HG02938 (cell line): ENCODE results near the gene CNOT11.

Source experiments
- ATAC-seq: cut with Tn5 transposase; IDR thresholded peaks from one replicate; pipeline ENCODE4 v1.9.1; 2021; ENCODE audit warnings: mild to moderate bottlenecking, moderate library complexity; ENCODE audit not compliant: unreplicated experiment

The CNOT11 gene

DNA sequence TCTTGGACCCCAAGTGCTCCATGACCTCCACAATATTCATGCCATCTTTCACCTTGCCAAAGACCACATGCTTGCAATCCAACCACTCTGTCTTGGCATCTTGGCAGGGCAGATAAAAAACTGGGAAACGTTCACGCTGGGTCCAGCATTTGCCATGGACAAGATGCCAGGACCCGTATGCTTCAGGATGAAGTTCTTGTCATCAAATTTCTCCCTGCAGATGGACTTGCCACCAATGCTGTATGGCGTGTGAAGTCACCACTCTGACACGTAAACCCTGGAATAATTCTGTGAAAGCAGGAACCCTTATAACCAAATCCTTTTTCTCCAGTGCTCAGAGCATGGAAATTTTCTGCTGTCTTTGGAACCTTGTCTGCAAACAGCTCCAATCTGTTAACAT is 21.5 kb downstream of the CNOT11 start:
- ATAC-seq, result no peak

DNA sequence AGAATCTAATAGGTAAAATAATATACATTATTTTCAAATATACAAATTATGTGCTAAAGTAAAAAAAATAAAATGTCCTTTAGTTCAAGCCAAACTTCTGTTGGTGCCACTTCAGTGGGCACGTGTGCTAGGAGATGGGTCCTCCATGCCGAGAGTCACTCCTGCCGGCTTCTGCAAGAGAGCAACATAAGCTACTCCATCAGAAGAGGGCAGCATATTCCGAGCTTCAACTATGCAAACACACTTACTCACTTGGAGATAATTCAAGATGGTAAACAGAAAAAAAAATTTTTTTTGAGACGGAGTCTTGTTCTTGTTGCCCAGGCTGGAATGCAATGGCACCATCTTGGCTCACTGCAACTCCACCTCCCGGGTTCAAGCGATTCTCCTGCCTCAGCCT is 24.4 kb downstream of the CNOT11 start:
- ATAC-seq, result no peak

DNA sequence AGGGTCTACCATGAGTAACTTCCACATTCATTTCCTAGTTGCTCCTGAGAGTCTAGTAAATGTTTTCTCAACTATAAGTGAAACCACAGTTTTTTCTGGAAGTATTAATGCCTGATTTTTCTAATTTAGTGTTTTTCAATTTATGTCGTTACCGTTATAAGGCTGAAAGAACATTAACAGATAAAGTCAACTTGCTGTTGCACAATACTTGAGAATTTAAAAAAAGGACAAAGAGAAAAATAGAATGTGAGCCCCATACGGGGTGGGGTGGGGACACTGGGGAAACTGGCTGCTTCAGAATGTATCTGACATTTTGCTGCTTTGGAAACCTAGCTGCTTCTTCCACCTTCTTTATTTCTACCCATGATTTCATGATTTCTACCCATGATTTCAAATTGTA is 26.2 kb downstream of the CNOT11 start:
- no peak for ATAC-seq

DNA sequence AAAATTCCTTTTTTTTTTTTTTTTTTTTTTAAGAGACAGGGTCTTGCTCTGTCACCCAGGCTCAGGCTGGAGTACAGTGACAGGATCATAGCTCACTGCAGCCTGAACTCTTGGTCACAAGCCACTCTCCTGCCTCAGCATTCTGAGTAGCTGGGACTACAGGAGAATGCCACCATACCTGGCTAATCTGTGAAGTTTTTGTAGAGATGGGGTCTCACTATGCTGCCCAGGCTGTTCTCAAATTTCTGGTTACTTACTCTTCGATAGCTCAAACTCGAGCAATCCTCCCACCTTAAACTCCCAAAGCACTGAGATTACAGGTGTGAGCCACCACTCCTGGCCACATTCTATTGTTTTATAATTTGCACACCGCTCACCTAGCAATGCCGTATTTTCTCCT is 28.8 kb downstream of the CNOT11 start:
- ATAC-seq, result no peak

DNA sequence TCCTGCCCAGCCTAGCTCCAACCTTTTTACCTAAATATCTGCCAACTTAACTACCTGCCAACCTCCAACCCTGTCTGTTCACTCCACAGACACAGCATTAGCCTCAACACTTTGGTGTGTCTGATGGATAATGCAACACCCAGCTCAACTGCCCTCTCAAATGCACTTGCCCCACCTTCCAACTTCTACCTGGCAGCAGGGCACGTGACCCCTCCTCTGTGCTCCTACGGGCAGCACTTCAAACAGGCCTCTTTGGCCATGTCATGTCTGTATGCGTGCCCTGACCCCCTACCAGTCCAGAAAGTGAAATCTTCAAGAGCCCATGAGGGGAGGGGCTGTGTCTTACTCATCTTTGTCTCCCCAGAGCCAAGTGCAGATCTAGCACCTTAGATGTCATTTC is 30.3 kb downstream of the CNOT11 start:
- no peak for ATAC-seq

DNA sequence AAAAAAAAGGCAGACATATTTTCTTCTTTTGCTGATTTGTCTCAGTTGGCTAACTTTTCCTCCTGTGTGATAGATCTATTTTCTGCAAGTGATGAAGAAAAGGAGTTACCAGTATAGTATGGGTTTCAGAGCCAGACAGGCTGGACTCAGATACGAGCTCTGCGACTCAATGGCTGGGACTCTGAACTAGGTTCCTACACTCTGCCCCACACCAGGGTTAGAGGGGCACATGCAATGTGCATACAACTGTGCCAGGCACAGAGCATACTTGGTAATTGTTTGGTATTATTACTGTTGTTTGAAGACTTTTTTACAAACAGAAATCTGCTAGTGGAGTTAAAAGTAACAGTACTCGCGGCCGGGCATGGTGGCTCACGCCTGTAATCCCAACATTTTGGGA is 34.0 kb downstream of the CNOT11 start:
- no peak for ATAC-seq

DNA sequence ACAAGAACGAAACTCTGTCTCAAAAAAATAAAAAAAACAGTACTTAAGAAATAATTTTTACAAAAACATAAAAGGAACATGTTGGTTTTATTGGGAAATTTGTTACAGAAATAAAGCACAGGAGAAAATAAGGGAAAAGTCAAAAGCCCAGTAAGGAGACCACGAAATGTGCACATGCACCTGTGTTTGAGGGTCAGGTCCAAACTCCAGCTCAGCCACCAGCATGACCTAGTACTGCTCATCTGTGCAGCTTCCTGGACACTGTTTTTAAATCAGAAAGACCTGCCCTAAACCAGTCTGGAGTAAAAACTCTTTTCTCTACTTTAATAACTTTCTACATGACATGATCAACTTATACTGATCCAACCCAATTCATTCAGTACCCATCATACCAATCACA is 34.6 kb downstream of the CNOT11 start:
- no peak for ATAC-seq

DNA sequence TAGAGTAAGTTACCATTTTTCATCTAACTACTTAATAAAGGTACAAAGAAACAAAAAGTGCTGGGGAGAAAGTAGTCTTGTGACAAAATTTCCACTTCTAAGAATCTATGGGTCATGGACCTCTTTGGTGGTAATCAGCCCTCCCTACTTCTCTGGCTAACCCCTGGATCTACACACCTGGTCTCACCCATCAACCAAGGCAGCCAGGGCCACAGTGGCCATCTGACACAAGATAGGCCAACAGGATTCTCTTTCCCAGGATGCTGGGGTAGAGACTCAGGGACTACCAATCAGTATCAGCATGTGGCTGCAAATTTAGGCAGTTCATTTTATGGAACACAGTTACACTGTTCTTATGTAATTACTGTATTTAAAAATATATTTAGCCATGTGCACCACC is 38.0 kb downstream of the CNOT11 start:
- ATAC-seq, result no peak

DNA sequence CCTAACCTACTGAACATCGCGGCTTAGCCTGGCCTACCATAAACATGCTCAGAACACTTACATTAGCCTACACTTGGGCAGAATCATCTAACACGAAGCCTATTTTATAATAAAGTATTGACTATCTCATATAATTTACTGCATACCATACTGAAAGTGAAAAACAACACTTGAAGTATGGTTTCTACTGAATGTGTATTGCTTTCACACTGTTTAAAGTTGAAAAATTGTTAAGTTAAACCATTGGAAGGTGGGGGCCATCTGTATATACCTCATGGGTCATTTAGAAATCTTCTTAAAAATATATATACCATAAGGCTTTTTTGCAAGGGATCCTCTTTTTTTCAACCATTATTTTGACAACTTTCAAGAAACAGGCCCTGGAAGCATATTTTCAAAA is 39.3 kb downstream of the CNOT11 start:
- no peak for ATAC-seq

DNA sequence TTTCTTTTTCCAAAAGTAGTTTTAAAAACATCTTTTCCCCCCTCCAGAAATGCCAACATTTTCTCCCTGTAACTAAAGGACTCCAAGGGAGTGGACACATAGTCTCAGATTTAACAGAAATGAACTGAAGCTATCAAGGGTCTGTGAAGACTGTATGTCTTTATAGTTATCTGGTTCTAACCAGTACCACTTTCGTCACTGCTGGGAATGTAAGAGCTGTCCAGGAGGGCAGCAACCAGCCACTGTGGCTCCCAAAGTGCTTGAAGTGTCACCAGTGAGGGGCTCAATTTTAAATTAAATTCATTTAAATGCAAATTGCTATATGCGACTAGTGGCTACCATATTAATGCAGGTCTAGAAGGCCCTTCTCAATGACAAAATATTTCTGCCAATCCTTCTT is 40.9 kb downstream of the CNOT11 start:
- no peak for ATAC-seq

DNA sequence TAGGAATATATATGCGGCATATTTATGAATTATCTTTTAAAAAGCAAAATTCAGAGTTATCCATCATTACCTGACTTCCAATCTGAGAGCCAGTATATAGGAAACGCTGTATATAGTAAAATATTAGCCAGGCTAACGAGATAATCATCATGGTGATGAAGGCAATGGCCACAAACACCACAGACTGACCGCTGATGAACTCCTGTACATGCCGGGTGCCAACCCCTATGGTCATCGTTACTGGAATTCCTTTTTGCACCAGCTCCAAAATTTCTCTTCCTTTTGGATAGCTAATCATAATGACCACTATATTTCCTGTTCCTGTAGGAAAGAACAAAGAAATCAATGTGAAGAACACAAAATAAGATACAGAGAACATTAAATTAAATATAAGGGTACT is 42.2 kb downstream of the CNOT11 start:
- no peak for ATAC-seq

DNA sequence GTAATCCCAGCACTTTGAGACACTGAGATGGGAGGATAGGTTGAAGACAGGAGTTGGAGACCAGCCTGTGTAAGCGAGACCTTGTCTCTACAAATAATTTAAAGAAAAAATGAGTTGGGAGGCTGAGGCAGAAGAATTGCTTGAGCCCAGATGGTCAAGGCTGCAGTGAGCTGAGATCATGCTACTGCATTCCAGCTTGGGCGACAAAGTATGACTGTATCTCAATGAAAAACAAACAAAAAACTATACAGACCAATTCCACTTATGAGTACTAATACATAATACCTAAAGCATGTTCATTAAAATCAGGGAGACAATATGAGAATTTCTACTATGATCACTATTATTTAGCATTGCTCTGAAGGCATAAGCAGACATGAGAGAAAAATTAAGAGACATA is 43.2 kb downstream of the CNOT11 start:
- ATAC-seq, result no peak

DNA sequence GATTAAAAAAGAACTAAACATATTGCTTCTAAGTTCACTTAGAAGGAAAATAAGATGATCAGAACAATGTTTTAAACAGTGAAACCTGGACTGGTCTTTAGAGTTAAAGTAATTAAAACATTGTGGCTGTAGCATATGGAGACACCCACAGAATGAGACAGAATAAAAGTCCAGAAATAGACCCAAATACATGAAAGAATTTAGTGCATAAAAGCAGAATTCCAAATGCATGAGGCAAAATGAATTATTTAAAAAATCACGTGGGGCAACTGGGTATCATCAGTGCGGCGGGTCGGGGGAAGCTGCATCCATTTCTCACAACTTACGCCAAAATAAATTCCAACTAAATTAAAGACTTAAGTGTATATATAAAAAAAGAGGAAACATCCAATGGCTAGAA is 43.7 kb downstream of the CNOT11 start:
- no peak for ATAC-seq

DNA sequence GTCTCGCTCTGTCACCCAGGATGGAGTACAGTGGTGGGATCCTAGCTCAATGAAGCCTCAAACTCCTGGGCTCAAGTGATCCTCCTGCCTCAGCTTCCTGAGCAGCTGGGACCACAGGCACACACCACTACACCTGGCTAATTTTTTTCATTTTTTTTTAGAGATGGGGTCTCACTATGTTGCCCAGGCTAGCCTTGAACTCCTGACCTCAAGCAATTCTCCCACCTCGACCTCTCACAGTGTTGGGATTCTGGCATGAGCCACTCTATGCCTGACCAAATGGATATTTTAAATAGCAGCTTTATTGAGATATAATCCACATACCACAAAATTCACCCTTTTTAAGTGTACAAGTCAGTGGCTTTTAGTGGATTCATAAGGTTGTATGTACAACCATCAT is 44.7 kb downstream of the CNOT11 start:
- no peak for ATAC-seq

DNA sequence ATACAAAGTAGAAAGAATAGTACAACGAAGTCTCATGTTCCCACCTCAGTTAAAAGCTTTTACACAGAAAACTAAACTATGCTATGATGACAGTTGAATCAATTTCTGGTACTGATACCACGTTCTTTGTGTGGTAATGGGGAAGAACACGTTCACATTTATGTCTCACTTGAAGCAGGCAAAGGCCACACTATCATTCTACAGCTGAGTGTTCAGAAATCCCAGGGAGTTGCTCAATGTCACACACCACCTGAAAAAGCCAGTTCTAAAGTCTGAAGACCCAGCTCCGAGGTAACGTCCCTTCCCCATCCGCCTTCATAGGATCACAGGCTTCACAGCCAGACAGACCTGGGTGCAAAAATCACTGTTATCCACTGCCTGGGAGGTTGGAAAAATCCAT is 46.9 kb downstream of the CNOT11 start:
- no peak for ATAC-seq

DNA sequence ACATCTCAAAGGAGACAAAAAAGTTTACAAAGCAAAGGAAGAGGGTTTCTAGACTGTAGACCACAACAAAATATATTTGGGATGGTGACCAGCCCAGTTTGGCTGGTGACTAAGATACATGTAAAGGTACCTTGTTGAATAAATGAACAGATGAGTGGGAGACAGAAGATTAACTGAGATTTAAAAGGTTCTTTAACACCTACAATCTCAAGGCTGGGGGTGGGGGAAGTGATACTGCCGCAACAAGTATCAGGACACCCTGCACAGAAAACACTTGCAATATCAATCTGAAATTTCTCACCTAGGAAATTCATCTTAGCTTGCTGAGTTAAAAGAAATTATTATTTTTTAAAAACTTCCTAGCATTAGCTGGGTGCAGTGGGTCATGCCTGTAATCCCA is 47.5 kb downstream of the CNOT11 start:
- no peak for ATAC-seq

DNA sequence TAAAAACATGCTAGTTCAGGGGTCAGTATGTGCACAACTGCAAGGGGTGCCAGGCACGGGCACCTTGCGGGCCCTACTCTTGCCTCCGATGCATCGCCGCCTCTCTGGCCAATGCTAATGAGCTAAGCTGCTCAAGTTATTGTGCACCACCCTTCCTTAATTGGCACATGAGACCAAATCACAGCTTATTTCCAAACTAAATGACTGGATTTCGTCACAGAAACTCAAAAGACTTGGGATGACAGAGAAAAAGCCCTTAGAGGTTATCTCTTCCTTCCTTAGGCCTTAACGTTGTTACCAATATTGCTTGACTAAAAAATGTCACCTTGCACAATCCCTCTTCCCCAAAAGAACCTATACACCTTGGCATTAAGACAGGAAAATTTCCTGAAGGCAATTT is 48.1 kb downstream of the CNOT11 start:
- no peak for ATAC-seq

DNA sequence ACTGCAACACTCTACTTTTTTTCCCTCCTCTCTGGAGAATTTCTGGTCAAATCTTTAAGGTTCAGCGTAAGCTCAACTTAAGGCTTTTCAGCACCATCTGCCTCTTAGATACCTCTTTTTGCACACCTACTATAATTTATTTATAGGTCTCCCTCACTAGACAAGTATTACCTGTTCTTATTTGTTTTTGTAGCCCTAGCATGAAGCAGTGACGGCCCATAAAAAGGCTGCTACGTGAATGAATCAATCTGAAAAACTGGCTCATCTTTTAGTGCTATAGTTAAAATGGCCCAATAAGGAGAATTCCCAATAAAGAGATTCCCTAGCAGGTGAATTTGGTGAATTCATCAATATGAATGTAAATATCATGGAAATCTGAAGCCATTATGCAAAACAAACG is 49.3 kb downstream of the CNOT11 start:
- ATAC-seq, result no peak

DNA sequence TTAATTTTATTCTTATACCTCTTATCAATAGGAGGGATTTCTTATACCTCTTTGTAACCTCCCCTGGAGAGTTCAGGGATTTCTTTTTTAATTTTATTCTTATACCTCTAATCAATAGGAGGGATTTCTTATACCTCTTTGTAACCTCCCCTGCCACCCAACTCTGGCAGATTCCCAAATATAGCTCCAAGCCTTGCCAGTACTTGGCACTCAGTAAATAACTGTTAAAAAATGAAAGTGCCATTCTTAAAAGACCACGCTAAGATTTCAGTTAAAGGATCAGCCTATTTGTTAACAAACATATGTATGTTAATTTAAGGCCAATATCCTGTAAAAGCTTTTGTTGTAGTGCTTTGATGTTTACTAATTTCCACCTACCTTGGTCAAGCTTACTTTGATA is 51.0 kb downstream of the CNOT11 start:
- no peak for ATAC-seq

DNA sequence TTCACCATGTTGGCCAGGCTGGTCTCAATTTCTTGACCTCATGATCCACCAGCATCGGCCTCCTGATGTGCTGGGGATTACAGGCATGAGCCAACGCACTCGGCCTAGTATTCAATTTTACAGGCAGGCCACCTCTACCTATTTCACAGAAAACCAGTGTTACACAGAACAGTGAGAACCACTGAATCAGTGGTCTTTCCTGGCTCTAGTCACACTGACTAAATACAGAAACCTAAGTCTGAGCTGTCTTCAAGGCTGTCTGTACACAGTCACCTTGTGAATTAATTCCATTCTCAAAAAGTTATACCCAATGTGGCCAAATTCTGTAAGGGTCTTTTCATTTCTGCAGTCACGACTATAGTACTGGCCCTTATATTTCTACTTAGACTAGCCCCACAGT is 52.3 kb downstream of the CNOT11 start:
- no peak for ATAC-seq

DNA sequence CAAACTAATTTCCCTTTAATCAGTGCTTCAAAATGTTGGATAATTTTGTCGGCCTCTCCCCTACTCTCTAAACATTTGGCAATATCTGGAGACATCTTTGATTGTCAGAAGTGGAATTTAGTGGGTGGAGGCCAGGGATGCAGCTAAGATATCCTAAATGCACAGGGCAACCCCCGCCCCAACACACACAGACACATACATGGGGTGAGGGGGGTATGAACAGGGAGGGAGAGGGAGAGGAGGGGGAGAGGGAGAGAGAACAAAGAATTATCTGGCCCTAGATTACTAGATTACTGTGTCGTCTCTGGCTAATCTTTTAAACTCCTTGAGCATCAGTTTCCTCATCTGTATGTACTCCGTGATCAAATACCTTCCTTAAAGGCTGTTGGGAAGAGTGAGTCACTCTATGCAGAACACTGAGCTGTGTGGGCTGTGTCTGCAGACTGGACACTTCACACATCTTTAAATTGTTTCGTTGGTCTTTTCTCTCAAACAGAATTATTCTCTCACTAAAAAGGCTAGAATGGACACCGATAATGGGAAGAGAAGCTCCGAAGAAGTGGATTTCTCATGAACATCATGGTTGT is 52.9 kb downstream of the CNOT11 start:
- no peak for ATAC-seq

DNA sequence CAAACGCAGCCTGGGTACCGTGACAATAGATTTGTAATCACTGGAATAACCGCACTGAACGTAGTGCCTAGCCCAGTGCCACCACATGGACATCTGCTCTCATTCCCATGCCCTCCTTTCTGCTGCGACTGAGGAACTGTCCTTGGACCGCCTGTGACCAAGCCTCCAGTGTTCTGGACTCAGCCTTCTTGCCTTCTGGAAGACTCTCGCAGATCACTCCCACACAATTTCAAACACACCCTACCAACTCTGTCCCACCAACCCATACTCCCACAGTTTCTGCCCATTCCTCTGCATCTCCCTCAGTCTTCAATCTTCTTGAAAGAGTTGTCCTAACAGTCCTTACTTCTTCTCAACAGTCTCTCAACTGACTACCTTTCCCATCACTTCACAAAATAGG is 53.7 kb downstream of the CNOT11 start:
- ATAC-seq, result peak; percentile 2

DNA sequence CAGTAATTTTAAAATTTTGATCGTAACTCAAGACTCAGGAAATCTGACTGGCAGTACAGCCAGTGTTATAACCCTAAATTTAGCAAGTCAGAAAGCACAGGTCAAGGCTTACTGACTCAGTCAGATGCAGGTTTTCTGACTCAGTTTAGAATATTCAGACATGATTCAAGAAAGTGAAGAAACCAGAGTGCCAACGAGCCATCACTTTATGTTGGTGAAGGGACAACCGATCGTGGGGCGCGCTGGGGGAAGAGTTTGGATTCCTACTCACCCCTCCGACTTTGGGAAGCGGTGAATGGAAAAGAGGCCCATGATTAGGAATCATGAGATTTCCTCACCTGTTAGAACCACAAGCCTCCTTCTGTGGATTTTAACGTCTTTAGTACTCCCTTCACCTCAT is 54.8 kb downstream of the CNOT11 start:
- no peak for ATAC-seq

DNA sequence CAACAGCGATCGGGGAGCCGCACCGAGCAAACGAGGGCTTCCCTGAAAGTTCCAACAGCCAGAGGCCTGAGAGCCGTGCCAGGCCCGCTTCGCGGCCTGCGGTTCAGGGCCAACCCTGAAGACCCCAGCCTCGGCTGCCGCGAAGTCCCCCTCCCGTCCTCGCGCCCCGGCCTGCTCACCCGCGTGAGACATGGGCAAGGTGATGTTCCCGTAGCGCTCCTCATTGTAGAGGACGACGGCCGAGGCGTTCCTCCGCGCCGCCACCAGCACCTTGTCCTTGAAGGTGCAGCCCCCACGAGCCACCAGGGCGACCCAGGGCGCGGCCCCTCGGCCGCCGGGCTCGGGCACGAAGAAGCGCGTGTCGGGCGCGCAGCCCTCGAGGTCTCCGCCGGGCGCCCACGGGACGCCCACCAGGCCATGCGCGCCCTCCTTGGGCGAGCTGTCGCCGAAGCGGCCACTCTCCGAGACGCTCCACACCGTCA is 55.3 kb downstream of the CNOT11 start:
- ATAC-seq, result peak; percentile 19
